Stimulated activated CD8-positive, alpha-beta memory T cell treated with anti-CD3 and anti-CD28 coated beads, Interleukin-4, amount 100 ng/mL, for 1 hour (primary cell): ENCODE results near the gene TAOK3.

Experiments used
- DNase-seq, 2 donors: peaks; one replicate each; pipeline ENCODE4 v3.0.0-alpha.2; 2020; ENCODE audit warnings: low read depth in 2 of 2, low spot score in 1 of 2

The TAOK3 gene

GRCh38 chr12:118101051-118101450 lies 271.7 kb downstream of the TAOK3 start:
- DNase-seq, result no peak
